Measurements from ENCODE around the gene CCDC138.

DNA sequence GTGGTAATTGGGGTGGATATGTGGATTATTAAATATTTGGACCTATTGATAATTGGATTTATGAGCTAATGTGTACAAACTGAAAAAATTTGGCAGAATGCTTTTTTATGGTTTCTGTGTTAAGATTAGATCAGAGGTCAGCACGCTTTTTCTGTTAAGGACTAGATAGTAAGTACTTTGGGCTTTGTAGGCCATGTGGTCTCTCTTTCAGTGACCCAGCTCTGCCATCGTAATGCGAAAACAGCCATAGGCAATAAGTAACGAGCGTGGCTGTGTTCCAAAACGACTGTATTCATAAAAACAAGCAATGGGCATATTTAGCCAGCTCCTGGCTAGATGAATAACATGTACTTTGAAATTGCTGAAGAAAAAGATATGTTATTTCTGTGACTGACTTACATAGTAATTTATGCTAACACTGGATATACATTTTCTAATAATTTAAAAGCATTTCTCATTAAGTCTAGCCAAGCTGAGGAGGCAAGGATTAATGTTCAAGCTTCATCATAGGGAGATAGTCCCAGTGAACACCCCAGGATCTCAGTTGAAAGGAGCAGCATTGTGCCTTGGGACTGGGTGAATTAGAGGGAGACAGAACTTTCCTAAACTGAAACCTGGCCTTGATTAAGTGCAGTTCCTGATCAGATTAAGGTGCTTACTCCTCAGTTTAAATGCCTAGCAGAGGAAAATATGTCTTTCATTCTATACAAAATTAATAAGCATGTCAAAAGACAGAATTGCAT, 20.0 kb downstream of the CCDC138 start:
- TF ChIP-seq, protein P1, sequence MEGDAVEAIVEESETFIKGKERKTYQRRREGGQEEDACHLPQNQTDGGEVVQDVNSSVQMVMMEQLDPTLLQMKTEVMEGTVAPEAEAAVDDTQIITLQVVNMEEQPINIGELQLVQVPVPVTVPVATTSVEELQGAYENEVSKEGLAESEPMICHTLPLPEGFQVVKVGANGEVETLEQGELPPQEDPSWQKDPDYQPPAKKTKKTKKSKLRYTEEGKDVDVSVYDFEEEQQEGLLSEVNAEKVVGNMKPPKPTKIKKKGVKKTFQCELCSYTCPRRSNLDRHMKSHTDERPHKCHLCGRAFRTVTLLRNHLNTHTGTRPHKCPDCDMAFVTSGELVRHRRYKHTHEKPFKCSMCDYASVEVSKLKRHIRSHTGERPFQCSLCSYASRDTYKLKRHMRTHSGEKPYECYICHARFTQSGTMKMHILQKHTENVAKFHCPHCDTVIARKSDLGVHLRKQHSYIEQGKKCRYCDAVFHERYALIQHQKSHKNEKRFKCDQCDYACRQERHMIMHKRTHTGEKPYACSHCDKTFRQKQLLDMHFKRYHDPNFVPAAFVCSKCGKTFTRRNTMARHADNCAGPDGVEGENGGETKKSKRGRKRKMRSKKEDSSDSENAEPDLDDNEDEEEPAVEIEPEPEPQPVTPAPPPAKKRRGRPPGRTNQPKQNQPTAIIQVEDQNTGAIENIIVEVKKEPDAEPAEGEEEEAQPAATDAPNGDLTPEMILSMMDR (IDR thresholded peaks at IDR 0.05), result no peak
- TF ChIP-seq POLR2A (IDR thresholded peaks at IDR 0.05), result no peak
